HG03039 (cell line): ENCODE data around the gene NLRX1.
"Not testable (repeated sequence)": the region's sequence is repeated elsewhere in the genome, so short reads cannot be mapped to it uniquely, and the experiment has no call there.

Experiments used
- ATAC-seq: cut with Tn5 transposase; IDR thresholded peaks from one replicate; pipeline ENCODE4 v1.9.1; 2021; ENCODE audit warnings: mild to moderate bottlenecking, moderate library complexity; ENCODE audit not compliant: unreplicated experiment

The NLRX1 gene

DNA sequence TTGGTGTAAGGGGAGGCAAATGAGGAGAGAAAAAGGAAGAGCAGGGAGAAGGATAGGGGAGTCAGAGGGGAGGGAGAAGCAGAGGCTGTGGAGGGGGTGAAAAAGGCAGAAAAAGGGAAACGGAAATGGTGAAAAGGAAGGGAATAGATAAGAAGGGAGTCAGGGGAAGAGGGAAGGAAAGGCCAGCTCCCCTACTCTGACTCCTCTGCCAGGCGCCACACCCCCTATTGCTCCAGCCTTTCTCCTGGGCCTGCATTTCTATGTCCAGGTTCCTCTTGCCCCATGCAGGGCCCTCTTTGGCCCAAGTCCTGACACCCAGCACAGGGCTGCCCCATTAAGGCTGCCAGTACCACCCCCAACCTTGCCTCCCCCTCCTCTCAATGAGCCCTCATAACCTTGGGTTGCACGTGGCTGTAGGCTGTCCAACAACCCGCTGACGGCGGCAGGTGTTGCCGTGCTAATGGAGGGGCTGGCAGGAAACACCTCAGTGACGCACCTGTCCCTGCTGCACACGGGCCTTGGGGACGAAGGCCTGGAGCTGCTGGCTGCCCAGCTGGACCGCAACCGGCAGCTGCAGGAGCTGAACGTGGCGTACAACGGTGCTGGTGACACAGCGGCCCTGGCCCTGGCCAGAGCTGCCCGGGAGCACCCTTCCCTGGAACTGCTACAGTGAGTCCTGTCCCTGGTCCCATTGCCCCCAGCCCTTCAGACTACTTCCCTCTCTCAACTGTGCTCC lies 13.3 kb downstream of the NLRX1 start:
- no peak for ATAC-seq

- not testable (repeated sequence) for ATAC-seq
Observed at GRCh38 chr11:119184399-119184798, 15.9 kb downstream of the NLRX1 start.

DNA sequence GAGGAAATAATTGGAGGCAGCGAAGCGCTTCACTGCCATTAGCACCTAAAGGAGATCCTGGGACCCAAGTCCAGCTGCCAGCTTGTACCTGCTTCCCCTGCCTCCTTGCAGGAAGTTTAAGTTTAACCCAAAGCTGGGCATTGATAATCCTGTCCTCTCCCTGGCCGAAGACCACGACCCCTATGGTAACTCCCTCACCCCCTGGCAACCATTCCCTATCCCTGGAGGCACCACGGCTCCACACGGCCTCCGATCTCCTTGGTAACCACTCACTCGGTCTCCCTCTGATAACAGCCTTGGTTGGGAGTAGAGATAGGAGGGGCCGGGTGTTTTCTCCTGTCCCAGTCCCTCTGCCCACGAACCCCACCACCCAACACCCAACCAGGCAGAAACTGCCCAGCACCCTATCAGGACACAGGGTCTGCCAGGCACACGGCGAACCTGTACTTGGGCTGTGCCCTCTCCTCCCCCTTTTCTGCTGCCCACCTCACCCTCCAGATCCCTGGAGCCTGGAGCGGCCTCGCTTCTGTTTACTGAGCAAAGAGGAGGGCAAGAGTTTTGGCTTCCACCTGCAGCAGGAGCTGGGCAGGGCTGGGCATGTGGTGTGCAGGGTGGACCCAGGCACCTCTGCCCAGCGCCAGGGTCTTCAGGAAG lies 17.6 kb downstream of the NLRX1 start:
- ATAC-seq: no peak

- no peak for ATAC-seq
Observed at GRCh38 chr11:119187123-119187892, 18.8 kb downstream of the NLRX1 start.

DNA sequence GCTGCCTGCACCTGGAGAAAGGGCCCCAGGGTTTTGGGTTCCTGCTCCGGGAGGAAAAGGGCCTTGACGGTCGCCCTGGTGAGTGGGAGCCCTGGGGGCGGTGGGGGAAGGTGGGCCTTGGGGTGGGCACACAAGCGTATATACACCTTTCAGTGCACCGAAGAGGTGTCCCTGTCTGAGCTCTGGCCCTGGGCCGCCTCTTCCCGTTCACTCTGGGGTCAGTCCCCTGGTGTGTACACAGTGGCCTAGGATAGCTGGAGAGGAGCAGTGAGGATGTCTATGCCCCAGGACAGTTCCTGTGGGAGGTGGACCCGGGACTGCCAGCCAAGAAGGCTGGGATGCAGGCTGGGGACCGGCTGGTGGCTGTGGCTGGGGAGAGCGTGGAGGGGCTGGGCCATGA lies 19.5 kb downstream of the NLRX1 start:
- no peak for ATAC-seq

DNA sequence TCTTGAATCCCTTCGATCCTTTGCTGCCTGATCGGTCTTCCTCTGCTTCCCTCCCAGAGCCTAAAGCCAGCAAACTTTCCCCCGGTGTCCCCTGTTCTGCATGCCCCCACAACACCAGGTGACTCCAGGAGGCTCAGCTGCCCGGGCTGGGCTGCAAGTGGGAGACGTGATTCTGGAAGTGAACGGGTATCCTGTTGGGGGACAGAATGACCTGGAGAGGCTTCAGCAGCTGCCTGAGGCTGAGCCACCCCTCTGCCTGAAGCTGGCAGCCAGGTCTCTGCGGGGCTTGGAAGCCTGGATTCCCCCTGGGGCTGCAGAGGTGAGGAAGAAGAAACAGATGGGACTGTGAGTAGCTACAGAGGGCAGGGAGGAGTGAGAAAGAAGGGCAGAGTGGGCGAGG lies 20.4 kb downstream of the NLRX1 start:
- no peak for ATAC-seq

DNA sequence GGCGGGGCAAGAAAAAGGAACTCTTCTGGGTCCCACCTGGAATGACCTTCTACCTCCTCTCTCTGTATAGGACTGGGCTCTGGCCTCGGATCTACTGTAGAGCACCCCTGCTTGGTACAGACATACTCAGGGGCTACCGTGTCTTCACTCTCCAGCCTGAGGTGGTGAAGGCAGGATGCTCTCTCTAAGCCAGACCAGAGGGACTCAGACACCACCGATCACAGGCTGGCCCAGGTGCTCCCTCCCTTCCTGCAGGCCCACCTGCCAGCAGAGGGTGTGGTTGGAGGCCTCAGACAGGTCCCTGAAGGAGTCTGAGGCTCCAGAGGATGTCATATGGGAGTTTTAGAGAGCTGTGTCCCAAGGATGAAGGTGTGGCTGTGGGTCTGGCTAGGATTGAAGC lies 20.9 kb downstream of the NLRX1 start:
- no peak for ATAC-seq

DNA sequence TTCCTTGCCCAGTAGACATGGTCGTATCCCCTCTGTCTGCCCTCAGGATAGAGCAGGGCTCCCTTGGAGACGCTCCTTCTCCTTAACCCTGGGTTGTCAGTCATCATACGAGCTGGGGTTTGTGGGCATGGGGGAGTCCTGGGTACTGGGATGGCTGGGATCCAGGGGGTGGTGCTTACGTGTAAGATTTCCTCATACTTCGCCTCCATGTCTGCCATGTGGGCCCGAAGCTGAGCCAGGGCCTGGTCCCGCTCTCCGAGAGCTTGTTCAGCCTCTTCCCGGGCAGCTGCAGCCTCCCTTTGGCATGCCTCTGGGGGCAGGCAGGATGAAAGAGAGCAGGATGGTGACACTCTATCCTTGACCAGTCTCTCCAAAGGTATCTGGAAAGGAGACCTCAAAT lies 22.0 kb downstream of the NLRX1 start:
- no peak for ATAC-seq

GRCh38 chr11:119191265-119191664 lies 22.7 kb downstream of the NLRX1 start:
- ATAC-seq: not testable (repeated sequence)

- no peak for ATAC-seq
Observed at GRCh38 chr11:119192111-119192510, 23.6 kb downstream of the NLRX1 start.

GRCh38 chr11:119193001-119193400 lies 24.5 kb downstream of the NLRX1 start:
- no peak for ATAC-seq

- no peak for ATAC-seq
Observed at GRCh38 chr11:119193626-119194025, 25.1 kb downstream of the NLRX1 start.

DNA sequence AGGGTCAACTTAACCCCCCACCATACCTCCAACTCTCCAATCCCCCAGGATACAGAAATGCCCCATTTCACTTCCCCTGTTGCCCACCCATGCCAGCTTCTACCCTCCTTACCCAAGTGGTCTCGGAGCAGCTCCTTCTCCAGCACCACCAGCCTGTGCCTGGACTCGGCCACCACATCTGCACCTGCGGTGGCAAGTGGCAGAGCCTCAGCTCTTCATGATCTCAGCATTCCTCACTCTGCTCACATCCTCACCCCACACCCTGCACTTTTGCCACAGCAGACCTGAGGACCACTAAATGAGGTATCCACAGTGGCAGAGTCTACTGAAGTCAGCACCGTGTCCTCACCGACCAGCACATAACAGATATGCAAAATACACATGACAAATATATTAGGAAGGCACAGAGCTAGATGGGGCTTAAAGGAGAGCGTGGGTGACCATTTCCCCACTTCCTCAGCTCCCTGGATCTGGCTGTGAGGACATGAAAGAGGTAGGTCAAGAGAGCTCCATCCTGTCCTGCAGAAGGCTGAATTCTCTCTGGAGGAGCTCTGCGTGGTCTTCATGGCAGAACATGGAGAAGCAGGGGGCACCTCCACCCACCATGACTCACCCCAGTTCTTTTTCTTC lies 26.4 kb downstream of the NLRX1 start:
- no peak for ATAC-seq

GRCh38 chr11:119195680-119196079 lies 27.2 kb downstream of the NLRX1 start:
- no peak for ATAC-seq

GRCh38 chr11:119196833-119197483 lies 28.4 kb downstream of the NLRX1 start:
- ATAC-seq: no peak

DNA sequence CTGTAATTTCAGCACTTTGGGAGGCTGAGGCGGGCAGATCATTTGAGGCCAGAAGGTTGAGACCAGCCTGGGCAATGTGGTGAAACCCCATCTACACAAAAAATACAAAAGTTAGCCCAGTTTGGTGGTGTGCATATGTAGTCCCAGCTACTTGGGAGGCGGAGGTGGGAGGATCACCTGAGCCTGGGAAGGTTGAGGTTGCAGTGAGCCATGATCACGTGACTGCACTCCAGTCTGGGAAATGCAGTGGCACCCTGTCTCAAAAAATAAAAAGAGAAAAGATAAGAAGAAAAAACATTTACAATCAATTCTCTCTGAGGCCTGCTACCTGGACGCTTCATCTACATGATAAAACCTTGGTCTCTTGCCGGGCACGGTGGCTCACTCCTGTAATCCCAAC lies 30.4 kb downstream of the NLRX1 start:
- no peak for ATAC-seq

- ATAC-seq: not testable (repeated sequence)
Observed at GRCh38 chr11:119201236-119201635, 32.7 kb downstream of the NLRX1 start.

- no peak for ATAC-seq
Observed at GRCh38 chr11:119202554-119202953, 34.0 kb downstream of the NLRX1 start.

- ATAC-seq: no peak
Observed at GRCh38 chr11:119204066-119204465, 35.5 kb downstream of the NLRX1 start.

- no peak for ATAC-seq
Observed at GRCh38 chr11:119205080-119205479, 36.6 kb downstream of the NLRX1 start.
